Astrocyte of the spinal cord (primary cell): Measurements from ENCODE around the gene ZNF687.

Experiments used
- DNase-seq: peaks from one replicate; pipeline ENCODE4 v3.0.0; 2011; ENCODE audit warnings: low read depth, low spot score
- H3K4me3 ChIP-seq: 2 replicates; pipeline ENCODE4 v1.5.1; 2011; ENCODE audit warnings: low read depth, mild to moderate bottlenecking, low read length, moderate library complexity
- in situ Hi-C: cut with HindIII; loops from 2 replicates; pipeline ENCODE4 v1.10.0; 2017; ENCODE audit warnings: low sequenced_read_pairs
- TF ChIP-seq, protein P1 (sequence below): IDR thresholded peaks from 2 replicates; pipeline ENCODE4 v1.5.1; 2012; ENCODE audit warnings: low read depth, mild to moderate bottlenecking, low read length, inconsistent platforms

The ZNF687 gene

GRCh38 chr1:151243683-151244216 is 38.3 kb upstream of the ZNF687 start:
- in situ Hi-C loops, result no loop called here
- no peak overlapping the region for H3K4me3 ChIP-seq
- TF ChIP-seq, protein P1, sequence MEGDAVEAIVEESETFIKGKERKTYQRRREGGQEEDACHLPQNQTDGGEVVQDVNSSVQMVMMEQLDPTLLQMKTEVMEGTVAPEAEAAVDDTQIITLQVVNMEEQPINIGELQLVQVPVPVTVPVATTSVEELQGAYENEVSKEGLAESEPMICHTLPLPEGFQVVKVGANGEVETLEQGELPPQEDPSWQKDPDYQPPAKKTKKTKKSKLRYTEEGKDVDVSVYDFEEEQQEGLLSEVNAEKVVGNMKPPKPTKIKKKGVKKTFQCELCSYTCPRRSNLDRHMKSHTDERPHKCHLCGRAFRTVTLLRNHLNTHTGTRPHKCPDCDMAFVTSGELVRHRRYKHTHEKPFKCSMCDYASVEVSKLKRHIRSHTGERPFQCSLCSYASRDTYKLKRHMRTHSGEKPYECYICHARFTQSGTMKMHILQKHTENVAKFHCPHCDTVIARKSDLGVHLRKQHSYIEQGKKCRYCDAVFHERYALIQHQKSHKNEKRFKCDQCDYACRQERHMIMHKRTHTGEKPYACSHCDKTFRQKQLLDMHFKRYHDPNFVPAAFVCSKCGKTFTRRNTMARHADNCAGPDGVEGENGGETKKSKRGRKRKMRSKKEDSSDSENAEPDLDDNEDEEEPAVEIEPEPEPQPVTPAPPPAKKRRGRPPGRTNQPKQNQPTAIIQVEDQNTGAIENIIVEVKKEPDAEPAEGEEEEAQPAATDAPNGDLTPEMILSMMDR, result no peak
- DNase-seq, result no peak

DNA sequence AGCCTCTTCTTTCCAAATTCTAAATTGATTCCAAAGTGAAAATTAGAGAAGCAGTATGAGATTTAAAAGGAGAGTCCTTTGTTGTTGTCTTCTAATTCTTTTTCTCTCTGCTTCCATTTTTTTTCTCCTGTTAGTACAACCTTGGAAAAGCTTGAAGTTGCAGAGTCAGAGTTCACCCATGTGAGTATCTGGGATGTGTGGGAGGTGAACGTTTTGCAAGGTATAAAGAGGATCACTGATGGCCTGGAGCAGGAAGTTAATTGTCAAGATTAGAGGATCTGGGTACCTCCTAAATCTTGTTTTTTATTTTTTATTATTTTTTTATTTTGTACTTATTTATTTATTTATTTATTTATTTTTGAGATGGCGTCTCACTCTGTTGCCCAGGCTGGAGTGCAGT is 35.3 kb upstream of the ZNF687 start:
- DNase-seq, result no peak
- no peak overlapping the region for H3K4me3 ChIP-seq
- TF ChIP-seq, protein P1, result no peak
- in situ Hi-C loops, result no loop called here

DNA sequence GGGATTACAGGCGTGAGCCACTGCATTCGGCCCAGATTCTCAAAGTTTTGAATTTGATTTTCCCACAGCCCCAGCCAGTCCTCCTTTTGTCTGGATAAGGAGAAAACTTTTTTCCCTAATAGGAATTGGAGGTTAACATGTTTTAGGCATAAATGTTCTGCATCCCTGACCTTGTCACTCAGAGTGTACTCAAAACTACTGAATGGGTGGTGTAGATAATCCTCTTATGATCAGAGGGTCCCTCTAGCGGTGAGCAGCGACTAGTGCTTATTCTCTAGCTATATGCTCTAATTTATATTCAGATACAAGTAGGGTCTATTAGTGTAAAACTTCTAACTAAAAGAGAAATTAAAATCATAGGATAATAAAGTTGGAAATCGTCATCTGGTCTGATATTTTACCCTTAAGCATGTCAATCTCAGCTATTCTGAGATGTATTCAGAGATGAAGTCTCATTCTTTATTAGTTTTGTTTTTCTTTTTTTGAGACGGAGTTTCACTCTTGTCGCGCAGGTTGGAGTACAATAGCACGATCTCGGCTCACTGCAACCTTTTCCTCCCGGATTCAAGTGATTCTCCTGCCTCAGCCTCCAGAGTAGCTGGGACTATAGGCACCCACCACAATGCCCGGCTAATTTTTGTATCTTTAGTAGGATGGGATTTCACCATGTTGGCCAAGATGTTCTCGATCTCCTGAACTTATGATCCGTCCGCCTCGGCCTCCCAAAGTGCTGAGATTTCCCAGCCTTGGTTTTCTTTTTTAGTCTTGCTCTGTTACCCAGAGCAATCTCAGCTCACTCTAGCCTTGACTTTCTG is 30.2 kb upstream of the ZNF687 start:
- in situ Hi-C loops, result no loop called here
- DNase-seq, result peak; percentile 77
- TF ChIP-seq, protein P1, result peak; percentile 86
- no peak overlapping the region for H3K4me3 ChIP-seq

GRCh38 chr1:151254217-151255213 is 27.6 kb upstream of the ZNF687 start, which contains the start of gene PSMD4:
Gene PSMD4, plus strand, starts transcription at chr1:151254734. Its CDS starts 49 bp downstream, at chr1:151254783.
- TF ChIP-seq, protein P1, result no peak
- peak; percentile 97 for DNase-seq
- in situ Hi-C loops, result no loop called here
- H3K4me3 ChIP-seq, result peak within 1 kb of the TSS; percentile 97

- H3K4me3 ChIP-seq, result peak overlapping the region; percentile 97
- TF ChIP-seq, protein P1, result no peak
- DNase-seq, result no peak
- in situ Hi-C loops, result no loop called here
These were observed 26.7 kb upstream of the ZNF687 start for GRCh38 chr1:151255381-151255780.

GRCh38 chr1:151259351-151259750 is 22.7 kb upstream of the ZNF687 start:
- in situ Hi-C loops, result no loop called here
- no peak for DNase-seq
- TF ChIP-seq, protein P1, result no peak
- no peak overlapping the region for H3K4me3 ChIP-seq
